ENCODE results near the gene CACNA1A. TPM values are rescaled to one million over a fixed set of nuclear protein-coding genes. Genes with fewer than 3 reads are reported as not detected.

CACNA1A gene
- total RNA-seq, 2 donors from 2014 or later: 6.7 to 7.6 TPM

GRCh38 chr19:13162724-13163608 is 343.3 kb downstream of the CACNA1A start:
- intact Hi-C loops (cut with DNase I): no loop called here
- DNase-seq: peak; percentile 99 to 100 (median 100)
- peak overlapping the region; percentile 90 to 96 (median 94) for H3K27ac ChIP-seq
- peak; percentile 89 for ATAC-seq
- no peaks in the 10 kb centered on the region for H3K9me3 ChIP-seq
- H3K36me3 ChIP-seq (replicated peaks in 1 of 2; ENCODE audit: insufficient read depth in 1 of 2, low read depth in 2 of 2): no peaks in the 10 kb centered on the region
- H3K4me3 ChIP-seq: peak overlapping the region in 1 of 2 donors; percentile 21
- no peaks in the 10 kb centered on the region for H3K27me3 ChIP-seq
- H3K4me1 ChIP-seq: peaks cover 63% of the 10 kb centered on the region
- WGBS, 2 donors: 1 to 3% methylated on average over 18 to 58 of the region's 58 CpGs
- TF ChIP-seq CTCF (IDR thresholded peaks at IDR 0.05) (peak in 1 of 7 experiments; percentile 17), POLR2A (IDR thresholded peaks at IDR 0.05) (peak in 1 of 3 donors; percentile 94)

- H3K4me3 ChIP-seq: no peak overlapping the region
- H3K27ac ChIP-seq: peak overlapping the region in 1 of 4 donors; percentile 94
- 50 to 73% methylated on average over 1 of the region's 1 CpG for WGBS, 2 donors
- H3K4me1 ChIP-seq: peaks cover 60% of the 10 kb centered on the region
- no peak for TF ChIP-seq POLR2A (IDR thresholded peaks at IDR 0.05)
- no peak for TF ChIP-seq CTCF (IDR thresholded peaks at IDR 0.05)
- H3K36me3 ChIP-seq (replicated peaks in 1 of 2; ENCODE audit: insufficient read depth in 1 of 2, low read depth in 2 of 2): no peaks in the 10 kb centered on the region
- no peak for ATAC-seq
- peak in 2 of 4 donors; percentile 36 to 46 for DNase-seq
- H3K27me3 ChIP-seq: no peaks in the 10 kb centered on the region
- H3K9me3 ChIP-seq: no peaks in the 10 kb centered on the region
- intact Hi-C loops (cut with DNase I): no loop called here
These were observed 345.7 kb downstream of the CACNA1A start for GRCh38 chr19:13160557-13160956.

GRCh38 chr19:13159713-13160112 is 346.6 kb downstream of the CACNA1A start:
- Histone ChIP-seq H3K4me1 (peaks cover 60% of the 10 kb centered on the region), H3K36me3 (replicated peaks in 1 of 2; ENCODE audit: insufficient read depth in 1 of 2, low read depth in 2 of 2) (no peaks in the 10 kb centered on the region), H3K27me3 (no peaks in the 10 kb centered on the region), H3K9me3 (no peaks in the 10 kb centered on the region), H3K4me3 (no peak overlapping the region), H3K27ac (no peak overlapping the region)
- TF ChIP-seq CTCF (IDR thresholded peaks at IDR 0.05) (no peak), POLR2A (IDR thresholded peaks at IDR 0.05) (no peak)
- WGBS, 2 donors: 84 to 97% methylated on average over 3 of the region's 3 CpGs
- DNase-seq: no peak
- intact Hi-C loops (cut with DNase I): no loop called here
- no peak for ATAC-seq

Measured in body of pancreas (tissue), 4 donors.